Lower leg skin (tissue), 3 donors: Measurements from ENCODE around the gene CAMK2A.

ENCODE experiments used
- POLR2A ChIP-seq, 2 donors: fragments of 450-650 bp; IDR thresholded peaks; one replicate each; pipeline ENCODE4 v1.6.1; 2016 to 2017; ENCODE audit warnings: antibody characterized with exemption in 2 of 2, mild to moderate bottlenecking in 1 of 2, moderate library complexity in 1 of 2
- TF ChIP-seq, protein P1 (sequence below), 3 donors: fragments of 450-650 bp; IDR thresholded peaks; one replicate each; pipeline ENCODE4 v1.5.1; 2016; ENCODE audit warnings: antibody characterized with exemption in 3 of 3, mild to moderate bottlenecking in 3 of 3, moderate library complexity in 2 of 3

DNA sequence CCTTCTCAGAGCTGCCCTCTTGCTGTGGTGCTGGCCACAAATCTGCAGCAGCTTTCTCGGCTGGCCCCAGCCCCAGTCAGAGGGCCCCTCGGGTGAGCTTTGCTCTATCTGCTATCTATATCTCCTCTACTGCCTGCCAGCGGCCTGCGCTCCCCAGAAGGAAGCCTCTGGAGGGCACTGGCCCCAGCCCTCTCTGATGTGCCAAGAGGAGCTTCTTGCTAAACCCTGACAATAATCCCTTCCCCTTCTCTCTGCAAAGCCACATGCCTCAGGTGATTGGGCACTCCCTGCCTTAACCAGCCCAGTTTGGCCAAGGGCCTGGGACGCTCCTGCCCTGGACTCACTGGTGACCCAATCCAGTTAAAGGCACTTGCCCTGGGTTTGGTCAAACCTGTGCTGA, 42.7 kb downstream of the CAMK2A start:
- TF ChIP-seq, protein P1, sequence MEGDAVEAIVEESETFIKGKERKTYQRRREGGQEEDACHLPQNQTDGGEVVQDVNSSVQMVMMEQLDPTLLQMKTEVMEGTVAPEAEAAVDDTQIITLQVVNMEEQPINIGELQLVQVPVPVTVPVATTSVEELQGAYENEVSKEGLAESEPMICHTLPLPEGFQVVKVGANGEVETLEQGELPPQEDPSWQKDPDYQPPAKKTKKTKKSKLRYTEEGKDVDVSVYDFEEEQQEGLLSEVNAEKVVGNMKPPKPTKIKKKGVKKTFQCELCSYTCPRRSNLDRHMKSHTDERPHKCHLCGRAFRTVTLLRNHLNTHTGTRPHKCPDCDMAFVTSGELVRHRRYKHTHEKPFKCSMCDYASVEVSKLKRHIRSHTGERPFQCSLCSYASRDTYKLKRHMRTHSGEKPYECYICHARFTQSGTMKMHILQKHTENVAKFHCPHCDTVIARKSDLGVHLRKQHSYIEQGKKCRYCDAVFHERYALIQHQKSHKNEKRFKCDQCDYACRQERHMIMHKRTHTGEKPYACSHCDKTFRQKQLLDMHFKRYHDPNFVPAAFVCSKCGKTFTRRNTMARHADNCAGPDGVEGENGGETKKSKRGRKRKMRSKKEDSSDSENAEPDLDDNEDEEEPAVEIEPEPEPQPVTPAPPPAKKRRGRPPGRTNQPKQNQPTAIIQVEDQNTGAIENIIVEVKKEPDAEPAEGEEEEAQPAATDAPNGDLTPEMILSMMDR (IDR thresholded peaks at IDR 0.05) = no peak
- no peak for TF ChIP-seq POLR2A (IDR thresholded peaks at IDR 0.05)
